HG02642 (cell line): Measurements from ENCODE around the gene RERGL.
"Not testable (repeated sequence)": the region's sequence is repeated elsewhere in the genome, so short reads cannot be mapped to it uniquely, and the experiment has no call there.

Experiments used
- ATAC-seq: cut with Tn5 transposase; IDR thresholded peaks from one replicate; pipeline ENCODE4 v1.9.1; 2021; ENCODE audit warnings: mild to moderate bottlenecking; ENCODE audit not compliant: unreplicated experiment, poor library complexity

RERGL gene

DNA sequence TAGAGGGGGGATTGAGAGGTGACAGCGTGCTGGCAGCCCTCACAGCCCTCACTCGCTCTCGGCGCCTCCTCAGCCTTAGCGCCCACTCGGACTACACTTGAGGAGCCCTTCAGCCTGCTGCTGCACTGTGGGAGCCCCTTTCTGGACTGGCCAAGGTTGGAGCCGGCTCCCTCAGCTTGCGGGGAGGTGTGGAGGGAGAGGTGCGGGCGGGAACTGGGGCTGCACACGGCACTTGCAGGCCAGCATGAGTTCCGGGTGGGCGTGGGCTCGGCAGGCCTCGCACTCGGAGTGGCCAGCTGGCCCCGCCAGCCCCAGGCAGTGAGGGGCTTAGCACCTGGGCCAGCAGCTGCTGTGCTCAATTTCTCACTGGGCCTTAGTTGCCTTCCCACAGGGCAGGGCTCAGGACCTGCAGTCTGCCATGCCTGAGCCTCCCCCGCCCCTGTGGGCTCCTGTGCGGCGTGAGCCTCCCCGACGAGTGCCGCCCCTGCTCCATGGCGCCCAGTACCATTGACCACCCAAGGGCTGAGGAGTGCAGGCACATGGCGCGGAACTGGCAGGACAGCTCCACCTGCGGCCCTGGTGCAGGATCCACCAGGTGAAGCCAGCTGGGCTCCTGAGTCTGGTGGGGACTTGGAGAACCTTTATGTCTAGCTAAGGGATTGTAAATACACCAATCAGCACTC is 49.8 kb downstream of the RERGL start:
- not testable (repeated sequence) for ATAC-seq
